ENCODE measurements around the gene CNOT4. TPM values are rescaled to one million over a fixed set of nuclear protein-coding genes. Genes with fewer than 3 reads are reported as not detected.

Gene CNOT4
- total and polyA plus RNA-seq, 2 of the 13 experiments (the other 11 are each of a cell fraction or from before 2014, with no cell fraction given): 7.4 to 8.4 TPM

- TF ChIP-seq ZNF710 (CRISPR knock-in tag; IDR thresholded peaks at IDR 0.05; ENCODE audit: borderline replicate concordance): 0 out of 2 replicates have a peak, but pooled peaks have one; percentile 27
- peak; percentile 77 for TF ChIP-seq SUZ12 (IDR thresholded peaks at IDR 0.05; ENCODE audit: low read depth, low read length)
- TF ChIP-seq ZSCAN30 (CRISPR knock-in tag; IDR thresholded peaks at IDR 0.05): peak; percentile 27; the same call in 1 of the 2 replicates
- peak; percentile 59 for TF ChIP-seq GABPB1 (CRISPR knock-in tag; IDR thresholded peaks at IDR 0.05)
- TF ChIP-seq RAD21 (CRISPR knock-in tag; IDR thresholded peaks at IDR 0.05): 0 out of 2 replicates have a peak, but pooled peaks have one; percentile 40
- TF ChIP-seq TEF (CRISPR knock-in tag; IDR thresholded peaks at IDR 0.05): 0 out of 2 replicates have a peak, but pooled peaks have one; percentile 55
- peak; percentile 81; the same call in 1 of the 2 replicates for TF ChIP-seq ZMYM4 (CRISPR knock-in tag; IDR thresholded peaks at IDR 0.05)
- TF ChIP-seq PATZ1 (CRISPR knock-in tag; IDR thresholded peaks at IDR 0.05): no peak
- 0 out of 2 replicates have a peak, but pooled peaks have one; percentile 26 for TF ChIP-seq HOMEZ (CRISPR knock-in tag; IDR thresholded peaks at IDR 0.05; ENCODE audit: low read depth)
- TF ChIP-seq ATF7 (IDR thresholded peaks at IDR 0.05): no peak
- 0 out of 2 replicates have a peak, but pooled peaks have one; percentile 33 for TF ChIP-seq ATF7 (CRISPR knock-in tag; IDR thresholded peaks at IDR 0.05)
- TF ChIP-seq, protein P1, sequence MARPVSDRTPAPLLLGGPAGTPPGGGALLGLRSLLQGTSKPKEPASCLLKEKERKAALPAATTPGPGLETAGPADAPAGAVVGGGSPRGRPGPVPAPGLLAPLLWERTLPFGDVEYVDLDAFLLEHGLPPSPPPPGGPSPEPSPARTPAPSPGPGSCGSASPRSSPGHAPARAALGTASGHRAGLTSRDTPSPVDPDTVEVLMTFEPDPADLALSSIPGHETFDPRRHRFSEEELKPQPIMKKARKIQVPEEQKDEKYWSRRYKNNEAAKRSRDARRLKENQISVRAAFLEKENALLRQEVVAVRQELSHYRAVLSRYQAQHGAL (CRISPR knock-in tag; IDR thresholded peaks at IDR 0.05; ENCODE audit: not compliant biosample characterization): no peak
- TF ChIP-seq ISX (CRISPR knock-in tag; conservative IDR thresholded peaks at IDR 0.05): no peak
- TF ChIP-seq SP5 (CRISPR knock-in tag; IDR thresholded peaks at IDR 0.05; ENCODE audit: borderline replicate concordance, low read depth): 0 out of 2 replicates have a peak, but pooled peaks have one; percentile 8
- peak; percentile 38; the same call in 1 of the 2 replicates for TF ChIP-seq ZBTB39 (CRISPR knock-in tag; IDR thresholded peaks at IDR 0.05)
- no peak for TF ChIP-seq ZNF597 (CRISPR knock-in tag; IDR thresholded peaks at IDR 0.05)
- TF ChIP-seq HIVEP1 (CRISPR knock-in tag; IDR thresholded peaks at IDR 0.05): peak; percentile 50; the same call in 1 of the 2 replicates
Observed at GRCh38 chr7:135557455-135558336, 47.8 kb upstream of the CNOT4 start, which contains the start of gene NUP205 (continued).

Data from HepG2 (cell line).